HepG2 (cell line): Measurements from ENCODE around the gene SRF. TPM values are rescaled to one million over a fixed set of nuclear protein-coding genes. Genes with fewer than 3 reads are reported as not detected.

Experiments used
- ASH2L ChIP-seq: fragments of 300-600, 200-600 bp; sonication (generic); IDR thresholded peaks from 2 replicates; pipeline ENCODE4 v1.7.0; 2017; ENCODE audit warnings: low read depth, mild to moderate bottlenecking, moderate library complexity, mixed read lengths, low read length; ENCODE audit not compliant: insufficient read length
- BORCS8-MEF2B ChIP-seq: sonication (generic); formaldehyde crosslinking; IDR thresholded peaks from 2 replicates; pipeline ENCODE4 v1.8.0; 2022; ENCODE audit warnings: mild to moderate bottlenecking, missing genetic modification reagents
- HHEX ChIP-seq: IDR thresholded peaks from 2 replicates; pipeline ENCODE4 v1.6.1; 2016; ENCODE audit warnings: control low read depth
- HIVEP1 ChIP-seq: sonication (generic); formaldehyde crosslinking; IDR thresholded peaks from 2 replicates; pipeline ENCODE4 v1.4.0; 2020; ENCODE audit warnings: mild to moderate bottlenecking, missing genetic modification reagents
- HOXA9 ChIP-seq: sonication (generic); formaldehyde crosslinking; IDR thresholded peaks from 2 replicates; pipeline ENCODE4 v1.8.1; 2022; ENCODE audit warnings: missing genetic modification reagents, mild to moderate bottlenecking, moderate library complexity, borderline replicate concordance
- KMT2B ChIP-seq: IDR thresholded peaks from 2 replicates; pipeline ENCODE4 v1.6.1; 2016; ENCODE audit warnings: missing genetic modification reagents, missing compliant biosample characterization
- ZBTB8A ChIP-seq: sonication (generic); formaldehyde crosslinking; IDR thresholded peaks from 2 replicates; pipeline ENCODE4 v1.4.0; 2020; ENCODE audit warnings: mild to moderate bottlenecking, low read depth, missing genetic modification reagents, borderline replicate concordance
- ZNF256 ChIP-seq: sonication (generic); formaldehyde crosslinking; conservative IDR thresholded peaks from 2 replicates; pipeline ENCODE4 v1.4.0; 2020; ENCODE audit warnings: missing genetic modification reagents
- ZNF589 ChIP-seq: sonication (generic); formaldehyde crosslinking; conservative IDR thresholded peaks from 2 replicates; pipeline ENCODE4 v1.8.0; 2022; ENCODE audit warnings: mild to moderate bottlenecking, moderate library complexity, missing genetic modification reagents
- ZNF644 ChIP-seq: IDR thresholded peaks from 2 replicates; pipeline ENCODE4 v1.6.1; 2016; ENCODE audit warnings: low read depth
- polyA plus RNA-seq, 8 experiments: library from polyadenylated mRNA; depleted of rRNA in 3 of 8; stranded (reverse) in 7 of 8; unstranded in 1 of 8; fragments of >200 nt; fragmentation: Illumina TruSeq in 4 of 8; extraction: Trizol in 4 of 8; gene quantifications; 2 replicates each; pipeline versions ENCODE4 v1.2.1 to v1.2.3, GENCODE V29; 2011 to 2016; ENCODE audit warnings: low read depth in 4 of 8, missing spikeins in 1 of 8, mixed read lengths in 1 of 8; ENCODE audit not compliant: insufficient read depth in 1 of 8
- total RNA-seq, 5 experiments: library from RNA; depleted of rRNA; stranded (reverse); fragments of >200 nt; fragmentation: Illumina TruSeq; extraction: Trizol; gene quantifications; 2 replicates each; pipeline ENCODE4 v1.2.3, GENCODE V29; 2016; ENCODE audit warnings: low read depth in 1 of 5
- TF ChIP-seq, protein P1 (sequence below): sonication (generic); formaldehyde crosslinking; IDR thresholded peaks from 2 replicates; pipeline ENCODE4 v1.5.1; 2020; ENCODE audit warnings: mild to moderate bottlenecking, missing genetic modification reagents, moderate library complexity
- TF ChIP-seq, protein P2 (sequence below): IDR thresholded peaks from 2 replicates; pipeline ENCODE4 v1.6.1; 2018; ENCODE audit warnings: missing genetic modification reagents, mild to moderate bottlenecking, missing compliant biosample characterization
- TF ChIP-seq, protein P3 (sequence below): sonication (generic); formaldehyde crosslinking; IDR thresholded peaks from 2 replicates; pipeline ENCODE4 v1.4.0; 2020; ENCODE audit warnings: missing genetic modification reagents, borderline replicate concordance
- TF ChIP-seq, protein P4 (sequence below): sonication (generic); formaldehyde crosslinking; IDR thresholded peaks from 2 replicates; pipeline ENCODE4 v1.4.0; 2020; ENCODE audit warnings: missing genetic modification reagents, borderline replicate concordance
- TF ChIP-seq, protein P5 (sequence below): IDR thresholded peaks from 2 replicates; pipeline ENCODE4 v1.6.1; 2016; ENCODE audit warnings: low read depth, borderline replicate concordance
- TF ChIP-seq, protein P6 (sequence below): IDR thresholded peaks from 2 replicates; pipeline ENCODE4 v1.6.1; 2016; ENCODE audit warnings: mild to moderate bottlenecking, missing biosample characterization, missing genetic modification reagents

SRF gene
- total and polyA plus RNA-seq, 2 of the 13 experiments (the other 11 are each of a cell fraction or from before 2014, with no cell fraction given), result 25.5 to 44.1 TPM

DNA sequence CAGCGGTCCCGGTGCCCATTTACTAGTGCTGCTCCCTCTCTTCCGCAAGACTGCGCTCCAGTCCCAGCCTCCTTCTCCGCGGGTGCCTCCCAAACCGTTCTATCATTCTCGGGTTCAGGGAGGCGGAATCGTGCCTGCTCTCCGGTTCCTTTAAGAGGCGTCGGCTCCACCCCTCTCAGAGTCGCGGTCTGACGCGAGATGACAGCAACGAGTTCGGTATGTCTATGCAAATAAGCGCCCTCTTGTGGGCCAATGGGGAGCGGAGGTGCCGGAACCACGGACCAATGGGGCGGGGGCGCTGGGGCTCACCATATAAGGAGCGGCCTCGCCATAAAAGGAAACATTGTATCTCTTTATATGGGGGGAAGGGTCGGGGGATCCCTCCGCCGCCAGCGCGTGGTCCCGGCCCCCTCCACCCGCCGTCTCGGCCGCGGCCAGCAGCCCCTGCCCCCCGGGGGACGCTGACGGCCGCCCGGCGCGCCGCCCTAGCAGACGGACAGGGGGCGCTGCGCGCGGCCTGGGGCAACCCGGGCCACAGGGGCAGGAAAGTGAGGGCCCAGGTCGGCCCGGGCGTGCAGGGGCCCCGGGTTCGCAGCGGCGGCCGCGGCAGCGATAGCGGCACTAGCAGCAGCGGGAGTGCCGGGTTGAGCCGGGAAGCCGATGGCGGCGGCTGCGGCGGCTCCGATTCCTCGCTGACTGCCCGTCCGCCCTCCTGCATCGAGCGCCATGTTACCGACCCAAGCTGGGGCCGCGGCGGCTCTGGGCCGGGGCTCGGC, at the start of gene SRF (continued):
- TF ChIP-seq, protein P1, sequence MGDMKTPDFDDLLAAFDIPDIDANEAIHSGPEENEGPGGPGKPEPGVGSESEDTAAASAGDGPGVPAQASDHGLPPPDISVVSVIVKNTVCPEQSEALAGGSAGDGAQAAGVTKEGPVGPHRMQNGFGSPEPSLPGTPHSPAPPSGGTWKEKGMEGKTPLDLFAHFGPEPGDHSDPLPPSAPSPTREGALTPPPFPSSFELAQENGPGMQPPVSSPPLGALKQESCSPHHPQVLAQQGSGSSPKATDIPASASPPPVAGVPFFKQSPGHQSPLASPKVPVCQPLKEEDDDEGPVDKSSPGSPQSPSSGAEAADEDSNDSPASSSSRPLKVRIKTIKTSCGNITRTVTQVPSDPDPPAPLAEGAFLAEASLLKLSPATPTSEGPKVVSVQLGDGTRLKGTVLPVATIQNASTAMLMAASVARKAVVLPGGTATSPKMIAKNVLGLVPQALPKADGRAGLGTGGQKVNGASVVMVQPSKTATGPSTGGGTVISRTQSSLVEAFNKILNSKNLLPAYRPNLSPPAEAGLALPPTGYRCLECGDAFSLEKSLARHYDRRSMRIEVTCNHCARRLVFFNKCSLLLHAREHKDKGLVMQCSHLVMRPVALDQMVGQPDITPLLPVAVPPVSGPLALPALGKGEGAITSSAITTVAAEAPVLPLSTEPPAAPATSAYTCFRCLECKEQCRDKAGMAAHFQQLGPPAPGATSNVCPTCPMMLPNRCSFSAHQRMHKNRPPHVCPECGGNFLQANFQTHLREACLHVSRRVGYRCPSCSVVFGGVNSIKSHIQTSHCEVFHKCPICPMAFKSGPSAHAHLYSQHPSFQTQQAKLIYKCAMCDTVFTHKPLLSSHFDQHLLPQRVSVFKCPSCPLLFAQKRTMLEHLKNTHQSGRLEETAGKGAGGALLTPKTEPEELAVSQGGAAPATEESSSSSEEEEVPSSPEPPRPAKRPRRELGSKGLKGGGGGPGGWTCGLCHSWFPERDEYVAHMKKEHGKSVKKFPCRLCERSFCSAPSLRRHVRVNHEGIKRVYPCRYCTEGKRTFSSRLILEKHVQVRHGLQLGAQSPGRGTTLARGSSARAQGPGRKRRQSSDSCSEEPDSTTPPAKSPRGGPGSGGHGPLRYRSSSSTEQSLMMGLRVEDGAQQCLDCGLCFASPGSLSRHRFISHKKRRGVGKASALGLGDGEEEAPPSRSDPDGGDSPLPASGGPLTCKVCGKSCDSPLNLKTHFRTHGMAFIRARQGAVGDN (CRISPR knock-in tag), result peak; percentile 79
- TF ChIP-seq, protein P2, sequence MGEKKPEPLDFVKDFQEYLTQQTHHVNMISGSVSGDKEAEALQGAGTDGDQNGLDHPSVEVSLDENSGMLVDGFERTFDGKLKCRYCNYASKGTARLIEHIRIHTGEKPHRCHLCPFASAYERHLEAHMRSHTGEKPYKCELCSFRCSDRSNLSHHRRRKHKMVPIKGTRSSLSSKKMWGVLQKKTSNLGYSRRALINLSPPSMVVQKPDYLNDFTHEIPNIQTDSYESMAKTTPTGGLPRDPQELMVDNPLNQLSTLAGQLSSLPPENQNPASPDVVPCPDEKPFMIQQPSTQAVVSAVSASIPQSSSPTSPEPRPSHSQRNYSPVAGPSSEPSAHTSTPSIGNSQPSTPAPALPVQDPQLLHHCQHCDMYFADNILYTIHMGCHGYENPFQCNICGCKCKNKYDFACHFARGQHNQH (CRISPR knock-in tag), result peak; percentile 66; the same call in 1 of the 2 replicates
- TF ChIP-seq ZBTB8A (CRISPR knock-in tag) (no peak), KMT2B (CRISPR knock-in tag) (0 out of 2 replicates have a peak, but pooled peaks have one; percentile 53), HOXA9 (CRISPR knock-in tag) (peak; percentile 73; the same call in 1 of the 2 replicates), ZNF589 (CRISPR knock-in tag) (peak; percentile 33; the same call in 1 of the 2 replicates), HIVEP1 (CRISPR knock-in tag) (peak; percentile 98), BORCS8-MEF2B (CRISPR knock-in tag) (peak; percentile 57; the same call in 1 of the 2 replicates), ASH2L (peak; percentile 80), ZNF644 (no peak), ZNF256 (CRISPR knock-in tag) (no peak), HHEX (CRISPR knock-in tag) (no peak)
- TF ChIP-seq, protein P3, sequence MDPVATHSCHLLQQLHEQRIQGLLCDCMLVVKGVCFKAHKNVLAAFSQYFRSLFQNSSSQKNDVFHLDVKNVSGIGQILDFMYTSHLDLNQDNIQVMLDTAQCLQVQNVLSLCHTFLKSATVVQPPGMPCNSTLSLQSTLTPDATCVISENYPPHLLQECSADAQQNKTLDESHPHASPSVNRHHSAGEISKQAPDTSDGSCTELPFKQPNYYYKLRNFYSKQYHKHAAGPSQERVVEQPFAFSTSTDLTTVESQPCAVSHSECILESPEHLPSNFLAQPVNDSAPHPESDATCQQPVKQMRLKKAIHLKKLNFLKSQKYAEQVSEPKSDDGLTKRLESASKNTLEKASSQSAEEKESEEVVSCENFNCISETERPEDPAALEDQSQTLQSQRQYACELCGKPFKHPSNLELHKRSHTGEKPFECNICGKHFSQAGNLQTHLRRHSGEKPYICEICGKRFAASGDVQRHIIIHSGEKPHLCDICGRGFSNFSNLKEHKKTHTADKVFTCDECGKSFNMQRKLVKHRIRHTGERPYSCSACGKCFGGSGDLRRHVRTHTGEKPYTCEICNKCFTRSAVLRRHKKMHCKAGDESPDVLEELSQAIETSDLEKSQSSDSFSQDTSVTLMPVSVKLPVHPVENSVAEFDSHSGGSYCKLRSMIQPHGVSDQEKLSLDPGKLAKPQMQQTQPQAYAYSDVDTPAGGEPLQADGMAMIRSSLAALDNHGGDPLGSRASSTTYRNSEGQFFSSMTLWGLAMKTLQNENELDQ (CRISPR knock-in tag), result no peak
- TF ChIP-seq, protein P4, sequence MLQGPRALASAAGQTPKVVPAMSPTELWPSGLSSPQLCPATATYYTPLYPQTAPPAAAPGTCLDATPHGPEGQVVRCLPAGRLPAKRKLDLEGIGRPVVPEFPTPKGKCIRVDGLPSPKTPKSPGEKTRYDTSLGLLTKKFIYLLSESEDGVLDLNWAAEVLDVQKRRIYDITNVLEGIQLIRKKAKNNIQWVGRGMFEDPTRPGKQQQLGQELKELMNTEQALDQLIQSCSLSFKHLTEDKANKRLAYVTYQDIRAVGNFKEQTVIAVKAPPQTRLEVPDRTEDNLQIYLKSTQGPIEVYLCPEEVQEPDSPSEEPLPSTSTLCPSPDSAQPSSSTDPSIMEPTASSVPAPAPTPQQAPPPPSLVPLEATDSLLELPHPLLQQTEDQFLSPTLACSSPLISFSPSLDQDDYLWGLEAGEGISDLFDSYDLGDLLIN (CRISPR knock-in tag), result no peak
- TF ChIP-seq, protein P5, sequence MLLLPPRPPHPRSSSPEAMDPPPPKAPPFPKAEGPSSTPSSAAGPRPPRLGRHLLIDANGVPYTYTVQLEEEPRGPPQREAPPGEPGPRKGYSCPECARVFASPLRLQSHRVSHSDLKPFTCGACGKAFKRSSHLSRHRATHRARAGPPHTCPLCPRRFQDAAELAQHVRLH (CRISPR knock-in tag), result no peak
- TF ChIP-seq, protein P6, sequence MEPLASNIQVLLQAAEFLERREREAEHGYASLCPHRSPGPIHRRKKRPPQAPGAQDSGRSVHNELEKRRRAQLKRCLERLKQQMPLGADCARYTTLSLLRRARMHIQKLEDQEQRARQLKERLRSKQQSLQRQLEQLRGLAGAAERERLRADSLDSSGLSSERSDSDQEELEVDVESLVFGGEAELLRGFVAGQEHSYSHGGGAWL (CRISPR knock-in tag), result no peak
